ENCODE data around the gene RALGPS1. TPM values are rescaled to one million over a fixed set of nuclear protein-coding genes. Genes with fewer than 3 reads are reported as not detected.

Gene RALGPS1
- polyA plus RNA-seq, 4 donors, result 16.6 to 53.3 (median 26.8) TPM

DNA sequence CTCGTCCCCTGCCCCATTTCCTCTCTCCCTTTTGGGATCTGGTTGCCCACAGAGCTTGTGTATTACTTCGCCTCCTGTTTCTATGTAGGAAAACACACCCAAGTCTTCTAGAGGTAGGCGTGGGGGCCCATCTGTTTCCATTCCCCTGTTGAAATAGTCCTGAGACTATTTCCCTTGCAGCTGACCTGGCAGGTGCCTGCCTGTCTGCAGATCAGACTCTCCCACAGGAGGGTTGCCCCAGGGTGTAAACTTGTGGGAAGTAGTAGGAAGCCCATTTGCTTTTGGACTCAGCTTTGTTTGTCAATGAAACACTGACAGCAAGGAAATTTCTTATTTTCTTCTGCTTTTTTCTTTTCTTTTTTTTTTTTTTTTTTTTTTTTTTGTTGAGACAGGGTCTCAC, 333.7 kb downstream of the RALGPS1 start:
- Histone ChIP-seq H3K27ac (ENCODE audit: low read depth in 1 of 3, low read length in 2 of 3) (no peak overlapping the region), H3K4me1 (ENCODE audit: control insufficient read depth in 3 of 3, insufficient read depth in 2 of 3, low read depth in 1 of 3, low read length in 2 of 3) (peaks cover 0 to 6% (median 3%) of the 10 kb centered on the region in 3 donors), H3K27me3 (ENCODE audit: control insufficient read depth in 3 of 3, insufficient read depth in 3 of 3, low read length in 3 of 3) (no peaks in the 10 kb centered on the region), H3K36me3 (ENCODE audit: control insufficient read depth in 3 of 3, insufficient read depth in 2 of 3, low read depth in 1 of 3, low read length in 3 of 3) (no peaks in the 10 kb centered on the region), H3K9me3 (ENCODE audit: control insufficient read depth in 2 of 2, insufficient read depth in 1 of 2, low read depth in 1 of 2, low read length in 1 of 2) (no peaks in the 10 kb centered on the region), H3K4me3 (ENCODE audit: low read depth in 1 of 3, low read length in 3 of 3) (no peak overlapping the region)
- WGBS, 3 donors, result 89 to 94% (median 90%) methylated on average over 3 of the region's 3 CpGs
- DNase-seq (no peak), FAIRE-seq (no peak)

DNA sequence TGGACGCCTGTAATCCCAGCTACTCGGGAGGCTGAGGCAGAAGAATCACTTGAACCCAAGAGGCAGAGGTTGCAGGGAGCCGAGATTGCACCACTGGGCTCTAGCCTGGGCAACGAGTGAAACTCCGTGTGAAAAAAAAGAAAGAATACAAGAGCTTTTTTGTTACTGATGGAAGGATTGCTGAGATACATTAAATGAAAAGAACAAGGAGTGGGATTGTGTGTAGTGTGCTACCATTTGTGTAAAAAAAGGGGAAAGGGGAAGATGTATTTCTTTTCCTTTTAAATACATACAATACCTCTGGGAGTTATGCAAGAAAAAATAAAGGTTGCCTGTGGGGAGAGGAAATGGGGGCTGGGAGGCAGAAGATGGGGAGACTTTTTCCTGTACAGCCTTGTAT, 335.3 kb downstream of the RALGPS1 start:
- H3K36me3 ChIP-seq (ENCODE audit: control insufficient read depth in 3 of 3, insufficient read depth in 2 of 3, low read depth in 1 of 3, low read length in 3 of 3), result no peaks in the 10 kb centered on the region
- H3K9me3 ChIP-seq (ENCODE audit: control insufficient read depth in 2 of 2, insufficient read depth in 1 of 2, low read depth in 1 of 2, low read length in 1 of 2), result no peaks in the 10 kb centered on the region
- no peaks in the 10 kb centered on the region for H3K27me3 ChIP-seq (ENCODE audit: control insufficient read depth in 3 of 3, insufficient read depth in 3 of 3, low read length in 3 of 3)
- 88 to 95% (median 93%) methylated on average over 5 of the region's 5 CpGs for WGBS, 3 donors
- no peak for FAIRE-seq
- no peak overlapping the region for H3K4me3 ChIP-seq (ENCODE audit: low read depth in 1 of 3, low read length in 3 of 3)
- no peak overlapping the region for H3K27ac ChIP-seq (ENCODE audit: low read depth in 1 of 3, low read length in 2 of 3)
- DNase-seq, result no peak
- H3K4me1 ChIP-seq (ENCODE audit: control insufficient read depth in 3 of 3, insufficient read depth in 2 of 3, low read depth in 1 of 3, low read length in 2 of 3), result peaks cover 0 to 6% (median 3%) of the 10 kb centered on the region in 3 donors

DNA sequence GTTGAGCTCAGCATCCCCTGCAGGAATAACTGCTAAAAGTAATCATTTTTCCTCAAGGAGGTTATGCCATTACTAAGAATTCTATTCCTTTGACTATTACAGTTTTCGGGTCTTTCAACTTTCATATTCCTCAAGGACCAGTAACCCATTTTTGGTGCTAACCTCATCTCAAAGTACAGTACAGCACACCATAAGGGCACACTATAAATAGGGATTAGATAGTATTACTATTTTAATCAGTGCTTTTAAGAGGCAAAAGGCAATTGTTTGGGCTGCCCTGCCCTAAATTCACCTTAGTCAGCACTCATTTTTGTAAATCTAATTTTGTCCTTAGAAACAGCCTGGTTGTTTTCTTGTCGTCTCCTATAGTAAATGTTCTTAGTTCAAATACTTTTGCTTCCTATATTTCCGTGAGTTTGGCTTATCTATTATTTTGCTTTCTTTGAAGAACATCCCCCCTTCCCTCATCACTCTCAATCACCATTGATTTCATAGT, 336.4 kb downstream of the RALGPS1 start:
- WGBS, 3 donors, result 84 to 97% (median 86%) methylated on average over 3 of the region's 3 CpGs
- FAIRE-seq (no peak), DNase-seq (no peak)
- no peaks in the 10 kb centered on the region for H3K9me3 ChIP-seq (ENCODE audit: control insufficient read depth in 2 of 2, insufficient read depth in 1 of 2, low read depth in 1 of 2, low read length in 1 of 2)
- H3K27me3 ChIP-seq (ENCODE audit: control insufficient read depth in 3 of 3, insufficient read depth in 3 of 3, low read length in 3 of 3), result no peaks in the 10 kb centered on the region
- H3K36me3 ChIP-seq (ENCODE audit: control insufficient read depth in 3 of 3, insufficient read depth in 2 of 3, low read depth in 1 of 3, low read length in 3 of 3), result no peaks in the 10 kb centered on the region
- peaks cover 0 to 1% (median 1%) of the 10 kb centered on the region in 3 donors for H3K4me1 ChIP-seq (ENCODE audit: control insufficient read depth in 3 of 3, insufficient read depth in 2 of 3, low read depth in 1 of 3, low read length in 2 of 3)
- no peak overlapping the region for H3K27ac ChIP-seq (ENCODE audit: low read depth in 1 of 3, low read length in 2 of 3)
- no peak overlapping the region for H3K4me3 ChIP-seq (ENCODE audit: low read depth in 1 of 3, low read length in 3 of 3)

GRCh38 chr9:127252410-127253318, 338.1 kb downstream of the RALGPS1 start:
- Histone ChIP-seq H3K27ac (ENCODE audit: low read depth in 1 of 3, low read length in 2 of 3) (no peak overlapping the region), H3K4me1 (ENCODE audit: control insufficient read depth in 3 of 3, insufficient read depth in 2 of 3, low read depth in 1 of 3, low read length in 2 of 3) (no peaks in the 10 kb centered on the region), H3K36me3 (ENCODE audit: control insufficient read depth in 3 of 3, insufficient read depth in 2 of 3, low read depth in 1 of 3, low read length in 3 of 3) (peaks cover 0 to 2% (median 0%) of the 10 kb centered on the region in 3 donors), H3K9me3 (ENCODE audit: control insufficient read depth in 2 of 2, insufficient read depth in 1 of 2, low read depth in 1 of 2, low read length in 1 of 2) (no peaks in the 10 kb centered on the region), H3K27me3 (ENCODE audit: control insufficient read depth in 3 of 3, insufficient read depth in 3 of 3, low read length in 3 of 3) (no peaks in the 10 kb centered on the region), H3K4me3 (ENCODE audit: low read depth in 1 of 3, low read length in 3 of 3) (no peak overlapping the region)
- WGBS, 3 donors, result 82 to 84% (median 82%) methylated on average over 4 of the region's 4 CpGs
- no peak for DNase-seq
- no peak for FAIRE-seq

- Histone ChIP-seq H3K27me3 (ENCODE audit: control insufficient read depth in 3 of 3, insufficient read depth in 3 of 3, low read length in 3 of 3) (no peaks in the 10 kb centered on the region), H3K4me3 (ENCODE audit: low read depth in 1 of 3, low read length in 3 of 3) (no peak overlapping the region), H3K36me3 (ENCODE audit: control insufficient read depth in 3 of 3, insufficient read depth in 2 of 3, low read depth in 1 of 3, low read length in 3 of 3) (peaks cover 0 to 2% (median 0%) of the 10 kb centered on the region in 3 donors), H3K9me3 (ENCODE audit: control insufficient read depth in 2 of 2, insufficient read depth in 1 of 2, low read depth in 1 of 2, low read length in 1 of 2) (no peaks in the 10 kb centered on the region), H3K4me1 (ENCODE audit: control insufficient read depth in 3 of 3, insufficient read depth in 2 of 3, low read depth in 1 of 3, low read length in 2 of 3) (no peaks in the 10 kb centered on the region), H3K27ac (ENCODE audit: low read depth in 1 of 3, low read length in 2 of 3) (no peak overlapping the region)
- 70 to 86% (median 76%) methylated on average over 2 of the region's 2 CpGs for WGBS, 3 donors
- FAIRE-seq (no peak), DNase-seq (no peak)
These were observed 338.9 kb downstream of the RALGPS1 start for GRCh38 chr9:127253446-127253845.

DNA sequence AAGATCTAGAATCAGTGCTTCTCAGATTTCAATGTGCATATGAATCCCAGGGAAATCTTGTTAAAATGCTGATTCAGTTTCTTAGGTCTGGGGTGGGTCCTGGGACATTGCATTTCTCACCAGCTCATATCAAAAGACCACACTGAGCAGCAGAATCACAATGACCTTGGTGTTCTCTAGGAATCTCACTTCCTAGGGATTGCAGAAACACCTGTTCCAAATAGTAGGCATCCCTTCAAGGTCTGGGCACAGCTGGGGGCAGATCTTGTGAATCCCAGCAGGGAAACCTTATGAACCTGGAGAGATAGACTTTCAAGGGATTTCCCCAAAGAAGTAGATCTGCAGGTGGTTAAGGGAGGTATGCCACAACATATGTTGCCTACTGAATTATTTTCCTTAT, 341.1 kb downstream of the RALGPS1 start:
- Histone ChIP-seq H3K27me3 (ENCODE audit: control insufficient read depth in 3 of 3, insufficient read depth in 3 of 3, low read length in 3 of 3) (no peaks in the 10 kb centered on the region), H3K4me1 (ENCODE audit: control insufficient read depth in 3 of 3, insufficient read depth in 2 of 3, low read depth in 1 of 3, low read length in 2 of 3) (no peaks in the 10 kb centered on the region), H3K4me3 (ENCODE audit: low read depth in 1 of 3, low read length in 3 of 3) (no peak overlapping the region), H3K36me3 (ENCODE audit: control insufficient read depth in 3 of 3, insufficient read depth in 2 of 3, low read depth in 1 of 3, low read length in 3 of 3) (peaks cover 0 to 2% (median 0%) of the 10 kb centered on the region in 3 donors), H3K27ac (ENCODE audit: low read depth in 1 of 3, low read length in 2 of 3) (no peak overlapping the region), H3K9me3 (ENCODE audit: control insufficient read depth in 2 of 2, insufficient read depth in 1 of 2, low read depth in 1 of 2, low read length in 1 of 2) (no peaks in the 10 kb centered on the region)
- FAIRE-seq, result no peak
- no peak for DNase-seq

- Histone ChIP-seq H3K9me3 (ENCODE audit: control insufficient read depth in 2 of 2, insufficient read depth in 1 of 2, low read depth in 1 of 2, low read length in 1 of 2) (no peaks in the 10 kb centered on the region), H3K36me3 (ENCODE audit: control insufficient read depth in 3 of 3, insufficient read depth in 2 of 3, low read depth in 1 of 3, low read length in 3 of 3) (peaks cover 0 to 2% (median 0%) of the 10 kb centered on the region in 3 donors), H3K27ac (ENCODE audit: low read depth in 1 of 3, low read length in 2 of 3) (no peak overlapping the region), H3K4me1 (ENCODE audit: control insufficient read depth in 3 of 3, insufficient read depth in 2 of 3, low read depth in 1 of 3, low read length in 2 of 3) (no peaks in the 10 kb centered on the region), H3K27me3 (ENCODE audit: control insufficient read depth in 3 of 3, insufficient read depth in 3 of 3, low read length in 3 of 3) (no peaks in the 10 kb centered on the region), H3K4me3 (ENCODE audit: low read depth in 1 of 3, low read length in 3 of 3) (no peak overlapping the region)
- DNase-seq (no peak), FAIRE-seq (no peak)
- 81 to 87% (median 83%) methylated on average over 5 of the region's 5 CpGs for WGBS, 3 donors
These were observed 341.7 kb downstream of the RALGPS1 start for GRCh38 chr9:127256324-127256723.

GRCh38 chr9:127258606-127259471, 344.3 kb downstream of the RALGPS1 start:
- Histone ChIP-seq H3K27ac (ENCODE audit: low read depth in 1 of 3, low read length in 2 of 3) (peak overlapping the region in 1 of 3 donors; percentile 22), H3K4me3 (ENCODE audit: low read depth in 1 of 3, low read length in 3 of 3) (no peak overlapping the region), H3K4me1 (ENCODE audit: control insufficient read depth in 3 of 3, insufficient read depth in 2 of 3, low read depth in 1 of 3, low read length in 2 of 3) (no peaks in the 10 kb centered on the region), H3K9me3 (ENCODE audit: control insufficient read depth in 2 of 2, insufficient read depth in 1 of 2, low read depth in 1 of 2, low read length in 1 of 2) (no peaks in the 10 kb centered on the region), H3K36me3 (ENCODE audit: control insufficient read depth in 3 of 3, insufficient read depth in 2 of 3, low read depth in 1 of 3, low read length in 3 of 3) (peaks cover 0 to 10% (median 0%) of the 10 kb centered on the region in 3 donors), H3K27me3 (ENCODE audit: control insufficient read depth in 3 of 3, insufficient read depth in 3 of 3, low read length in 3 of 3) (no peaks in the 10 kb centered on the region)
- FAIRE-seq, result no peak
- DNase-seq, result no peak
- 83 to 95% (median 93%) methylated on average over 7 of the region's 7 CpGs for WGBS, 3 donors
